PC-9 (cell line): ENCODE results near the gene C1orf74. TPM values are rescaled to one million over a fixed set of nuclear protein-coding genes. Genes with fewer than 3 reads are reported as not detected.
A peak's percentile ranks its signal among the peaks of the same experiment; 100 is the strongest.

Experiments
- BruUV-seq: library from RNA; stranded (reverse); fragments of 400-500 nt; replicated peaks from 2 replicates; lab custom pipeline; 2021; lab: Mats Ljungman, UMichigan
- CTCF ChIA-PET: fragments of 300-600 bp; sonication (Branson Sonifier 250); formaldehyde crosslinking; loops from one replicate; lab custom pipeline; 2022; ENCODE audit warnings: antibody characterized with exemption; lab: Charles Lee
- POLR2A ChIA-PET: fragments of 300-600 bp; sonication (Branson Sonifier 250); formaldehyde crosslinking; loops from one replicate; lab custom pipeline; 2022; ENCODE audit warnings: antibody characterized with exemption; ENCODE audit not compliant: unreplicated experiment; lab: Charles Lee
- DNase-seq, 2 experiments: peaks; one replicate each; pipeline versions ENCODE4 v3.0.0 to v3.0.0-alpha.2; 2015 to 2022; ENCODE audit warnings: mixed read lengths in 1 of 2
- H2AFZ ChIP-seq: fragments of 200-600 bp; sonication (generic); 2 replicates; pipeline ENCODE4 v1.8.1; 2017; ENCODE audit warnings: antibody characterized with exemption
- H3F3A ChIP-seq: fragments of 200-600 bp; sonication (generic); 2 replicates; pipeline ENCODE4 v1.8.1; 2017; ENCODE audit warnings: antibody characterized with exemption, mild to moderate bottlenecking, low read depth; ENCODE audit not compliant: insufficient read depth
- H3K27ac ChIP-seq: fragments of 200-600 bp; sonication (generic); 2 replicates; pipeline ENCODE4 v1.6.1; 2016; ENCODE audit warnings: mixed run types
- H3K27me3 ChIP-seq: fragments of 200-600 bp; sonication (generic); 2 replicates; pipeline ENCODE4 v1.6.1; 2016; ENCODE audit warnings: low read depth, mixed run types; ENCODE audit not compliant: insufficient read depth
- H3K36me3 ChIP-seq: fragments of 200-600 bp; sonication (generic); 2 replicates; pipeline ENCODE4 v1.6.1; 2016; ENCODE audit warnings: low read depth, mixed run types
- H3K4me1 ChIP-seq: fragments of 200-600 bp; sonication (generic); replicated peaks from 2 replicates; pipeline ENCODE4 v1.6.1; 2016; ENCODE audit warnings: mixed run types; ENCODE audit not compliant: insufficient read depth
- H3K4me2 ChIP-seq: fragments of 200-600 bp; sonication (generic); 2 replicates; pipeline ENCODE4 v1.6.1; 2017; ENCODE audit warnings: mixed run types
- H3K4me3 ChIP-seq: fragments of 200-600 bp; sonication (generic); 2 replicates; pipeline ENCODE4 v1.6.1; 2016; ENCODE audit warnings: mixed run types
- H3K79me2 ChIP-seq: fragments of 200-600 bp; sonication (generic); 2 replicates; pipeline ENCODE4 v1.6.1; 2017; ENCODE audit warnings: low read depth, mixed run types
- H3K9me2 ChIP-seq: fragments of 200-600 bp; sonication (generic); 2 replicates; pipeline ENCODE4 v1.8.1; 2017; ENCODE audit warnings: mild to moderate bottlenecking; ENCODE audit not compliant: insufficient read depth
- H3K9me3 ChIP-seq: fragments of 200-600 bp; sonication (generic); 2 replicates; pipeline ENCODE4 v1.8.1; 2016; ENCODE audit warnings: low read depth; ENCODE audit not compliant: insufficient read depth
- H4K20me1 ChIP-seq: fragments of 200-600 bp; sonication (generic); 2 replicates; pipeline ENCODE4 v1.8.1; 2017; ENCODE audit not compliant: insufficient read depth
- EZH2 ChIP-seq: fragments of 200-600 bp; sonication (generic); IDR thresholded peaks from 2 replicates; pipeline ENCODE4 v1.8.0; 2017; ENCODE audit warnings: antibody characterized with exemption, low read depth
- intact Hi-C: fragments of 100-400 bp; cut with micrococcal nuclease; formaldehyde crosslinking; loops from one replicate; pipeline ENCODE4 v1.10.0; 2022; ENCODE audit not compliant: unreplicated experiment
- total RNA-seq: library from RNA; stranded (reverse); gene quantifications from 2 replicates; pipeline ENCODE4 v1.2.3, GENCODE V29; 2021
- TF ChIP-seq, protein P1 (sequence below): fragments of 200-600 bp; sonication (generic); conservative IDR thresholded peaks from 2 replicates; pipeline ENCODE4 v1.6.1; 2017; ENCODE audit warnings: mixed run types, antibody characterized with exemption, mild to moderate bottlenecking, moderate library complexity

C1orf74 gene
- total RNA-seq, 1 experiment from 2014 or later, result 5.0 TPM

- peaks cover 19% of the 10 kb centered on the region for H3K79me2 ChIP-seq
- intact Hi-C loops, result no loop called here
- H4K20me1 ChIP-seq, result no peaks in the 10 kb centered on the region
- H3K4me1 ChIP-seq, result peaks cover 14% of the 10 kb centered on the region
- no peaks in the 10 kb centered on the region for H3K27me3 ChIP-seq
- no peak overlapping the region for H2AFZ ChIP-seq
- H3K27ac ChIP-seq, result no peak overlapping the region
- TF ChIP-seq, protein P1, sequence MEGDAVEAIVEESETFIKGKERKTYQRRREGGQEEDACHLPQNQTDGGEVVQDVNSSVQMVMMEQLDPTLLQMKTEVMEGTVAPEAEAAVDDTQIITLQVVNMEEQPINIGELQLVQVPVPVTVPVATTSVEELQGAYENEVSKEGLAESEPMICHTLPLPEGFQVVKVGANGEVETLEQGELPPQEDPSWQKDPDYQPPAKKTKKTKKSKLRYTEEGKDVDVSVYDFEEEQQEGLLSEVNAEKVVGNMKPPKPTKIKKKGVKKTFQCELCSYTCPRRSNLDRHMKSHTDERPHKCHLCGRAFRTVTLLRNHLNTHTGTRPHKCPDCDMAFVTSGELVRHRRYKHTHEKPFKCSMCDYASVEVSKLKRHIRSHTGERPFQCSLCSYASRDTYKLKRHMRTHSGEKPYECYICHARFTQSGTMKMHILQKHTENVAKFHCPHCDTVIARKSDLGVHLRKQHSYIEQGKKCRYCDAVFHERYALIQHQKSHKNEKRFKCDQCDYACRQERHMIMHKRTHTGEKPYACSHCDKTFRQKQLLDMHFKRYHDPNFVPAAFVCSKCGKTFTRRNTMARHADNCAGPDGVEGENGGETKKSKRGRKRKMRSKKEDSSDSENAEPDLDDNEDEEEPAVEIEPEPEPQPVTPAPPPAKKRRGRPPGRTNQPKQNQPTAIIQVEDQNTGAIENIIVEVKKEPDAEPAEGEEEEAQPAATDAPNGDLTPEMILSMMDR, result no peak
- no peak for TF ChIP-seq EZH2
- H3K4me2 ChIP-seq, result no peak overlapping the region
- H3K36me3 ChIP-seq, result peaks cover 23% of the 10 kb centered on the region
- peaks cover 4% of the 10 kb centered on the region; the same call in 1 of the 2 replicates for H3K9me3 ChIP-seq
- CTCF ChIA-PET, result no interaction called here
- peaks cover 11% of the 10 kb centered on the region; the same call in 1 of the 2 replicates for H3F3A ChIP-seq
- DNase-seq, result no peak
- BruUV-seq, result no TSS peak
- H3K9me2 ChIP-seq, result no peaks in the 10 kb centered on the region
- H3K4me3 ChIP-seq, result no peak overlapping the region
- POLR2A ChIA-PET, result no interaction called here
These were observed 1.8 kb upstream of the C1orf74 start for GRCh38 chr1:209786146-209786545.

- Histone ChIP-seq H3K9me2 (no peaks in the 10 kb centered on the region), H3K4me3 (no peak overlapping the region), H3K27ac (no peak overlapping the region), H3K4me2 (no peak overlapping the region), H3K79me2 (peaks cover 19% of the 10 kb centered on the region), H4K20me1 (no peaks in the 10 kb centered on the region), H3K27me3 (no peaks in the 10 kb centered on the region), H3F3A (peaks cover 11% of the 10 kb centered on the region; the same call in 1 of the 2 replicates), H3K4me1 (peaks cover 16% of the 10 kb centered on the region), H2AFZ (no peak overlapping the region; the same call in 1 of the 2 replicates), H3K9me3 (peaks cover 4% of the 10 kb centered on the region; the same call in 1 of the 2 replicates), H3K36me3 (peaks cover 18% of the 10 kb centered on the region)
- DNase-seq, result no peak
- ChIA-PET CTCF (no interaction called here), POLR2A (no interaction called here)
- intact Hi-C loops, result loop anchor here (2.0 kb wide), 2 partner anchors 41 to 133 kb away; partner anchors contain the start of genes LAMB3 and UTP25
- TF ChIP-seq, protein P1, result no peak
- no peak for TF ChIP-seq EZH2
- BruUV-seq, result no TSS peak
These were observed 1.2 kb upstream of the C1orf74 start for GRCh38 chr1:209785592-209785991.

DNA sequence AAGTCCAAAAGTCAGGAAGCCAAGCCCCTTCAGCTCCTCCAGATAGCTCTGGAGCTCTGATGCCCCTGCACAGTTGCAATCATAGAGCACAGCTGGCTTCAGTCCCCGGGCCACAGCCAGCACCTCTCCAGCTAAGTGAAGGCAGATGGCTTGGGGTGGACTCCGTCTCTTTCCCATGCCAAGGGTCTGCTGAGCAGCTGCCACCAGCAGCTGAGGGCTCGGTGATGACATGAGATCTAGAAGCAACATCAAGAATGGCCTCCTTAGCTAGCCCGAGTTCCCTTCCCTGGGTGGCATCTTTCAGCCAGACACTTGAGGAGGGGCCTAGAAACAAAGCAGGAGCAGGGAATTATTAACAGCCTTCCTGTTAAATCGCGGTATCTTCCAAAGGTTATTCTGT is 973 bp downstream of the C1orf74 start:
- POLR2A ChIA-PET, result no interaction called here

More for the DNA sequence above, 973 bp downstream of the C1orf74 start:
- DNase-seq, result no peak
- BruUV-seq, result no TSS peak
- peaks cover 4% of the 10 kb centered on the region; the same call in 1 of the 2 replicates for H3K9me3 ChIP-seq
- peaks cover 11% of the 10 kb centered on the region; the same call in 1 of the 2 replicates for H3F3A ChIP-seq
- H3K4me1 ChIP-seq, result peaks cover 22% of the 10 kb centered on the region
- peaks cover 12% of the 10 kb centered on the region; the same call in 1 of the 2 replicates for H3K36me3 ChIP-seq
- intact Hi-C loops, result no loop called here
- H3K9me2 ChIP-seq, result no peaks in the 10 kb centered on the region
- peaks cover 19% of the 10 kb centered on the region for H3K79me2 ChIP-seq
- H3K27me3 ChIP-seq, result no peaks in the 10 kb centered on the region
- CTCF ChIA-PET, result interaction anchor here (0.5 to 1.2 kb wide), 2 partner anchors 40 to 860 kb away, joined by 3 read pairs; no protein-coding TSS in a partner anchor
- H3K4me2 ChIP-seq, result peak overlapping the region; percentile 82
- H4K20me1 ChIP-seq, result no peaks in the 10 kb centered on the region
- peak overlapping the region; percentile 92 for H3K4me3 ChIP-seq
- 0 out of 2 replicates have a peak overlapping the region, but pooled peaks have one; percentile 94 for H2AFZ ChIP-seq
- TF ChIP-seq EZH2, result no peak
- TF ChIP-seq, protein P1, result no peak
- no peak overlapping the region for H3K27ac ChIP-seq
